ENCODE measurements around the gene TAPBP. TPM values are rescaled to one million over a fixed set of nuclear protein-coding genes. Genes with fewer than 3 reads are reported as not detected.
A peak's percentile ranks its signal among the peaks of the same experiment; 100 is the strongest.
"Not testable (repeated sequence)": the region's sequence is repeated elsewhere in the genome, so short reads cannot be mapped to it uniquely, and the experiment has no call there.

TAPBP gene
- 100 to 1,000 TPM; 240 to 248 TPM for total RNA-seq
- polyA plus RNA-seq, result 100 to 1,000 TPM; 277 to 370 TPM

DNA sequence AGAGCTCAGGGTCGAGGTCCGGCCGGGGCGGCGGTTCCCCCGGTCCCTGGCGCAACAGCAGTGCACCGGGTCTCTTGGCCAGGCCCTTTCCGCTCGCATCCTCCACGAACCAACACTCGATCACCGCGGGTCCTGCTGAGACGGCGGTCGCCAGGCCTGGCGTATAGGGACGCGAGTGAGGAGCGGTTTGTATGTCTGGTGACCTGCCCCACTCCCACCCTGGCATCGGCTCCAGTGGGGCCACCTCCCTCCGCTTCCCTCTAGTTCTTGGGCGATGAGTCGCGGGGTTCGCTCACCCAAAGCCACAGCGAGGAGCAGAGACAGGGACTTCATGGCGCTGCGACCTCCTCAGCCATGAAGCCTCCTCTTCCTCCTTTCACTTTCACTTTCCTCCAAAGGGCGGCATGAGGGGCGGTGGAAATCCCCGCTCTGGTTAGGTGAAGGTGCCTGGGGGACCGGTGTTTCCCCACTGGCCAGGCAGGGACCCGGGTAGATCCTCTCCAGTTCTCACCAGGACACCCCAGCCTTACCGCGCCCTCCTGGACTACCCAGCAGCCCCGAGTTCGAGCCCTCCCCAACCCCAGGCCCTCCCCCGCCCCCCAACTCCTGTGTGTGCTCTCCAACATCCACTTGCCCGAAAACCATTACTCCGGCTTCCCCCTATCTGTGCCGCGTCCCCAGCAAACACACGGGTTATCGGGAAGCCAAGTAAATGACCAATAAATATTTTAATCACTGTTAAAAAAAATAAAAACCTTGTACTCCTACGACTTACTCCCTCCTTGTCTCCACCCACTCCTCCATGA is at the start of gene TAPBP:
TSS of gene TAPBP (minus strand) at position 370 of the 806 bp plus-strand sequence. CDS start at position 333, 37 bp downstream.
- Mint-ChIP-seq H3K9me3 (peaks cover 0 to 1% (median 0%) of the 10 kb centered on the region in 8 donors), H3K27ac (peak within 1 kb of the TSS; percentile 97 to 100 (median 99)), H3K27me3 (no peaks in the 10 kb centered on the region), H3K36me3 (peaks cover 20 to 54% of the 10 kb centered on the region in 2 donors), H3K4me3 (peak within 1 kb of the TSS; percentile 98 to 99 (median 98)), H3K4me1 (peaks cover 25 to 79% (median 53%) of the 10 kb centered on the region in 4 donors)
- H3K9me3 ChIP-seq (ENCODE audit: control insufficient read depth in 1 of 2, low read length in 2 of 2), result no peaks in the 10 kb centered on the region
- no peaks in the 10 kb centered on the region for H3K27me3 ChIP-seq (ENCODE audit: insufficient read depth, low read length)
- peaks cover 6% of the 10 kb centered on the region for H3K36me3 ChIP-seq (ENCODE audit: insufficient read depth, low read length)
- intact Hi-C loops (cut with micrococcal nuclease), result loop anchor here (1.0 to 2.0 kb wide), 5 partner anchors 9 to 109 kb away; partner anchors contain the start of genes B3GALT4 and HSD17B8
- H3K27ac ChIP-seq (ENCODE audit: low read depth, low read length), result peak within 1 kb of the TSS; percentile 99
- peaks cover 72% of the 10 kb centered on the region for H3K4me1 ChIP-seq (ENCODE audit: insufficient read depth, low read length)
- peak; percentile 86 to 96 (median 88) for DNase-seq
- CTCF ChIA-PET (ENCODE audit: partially characterized antibody), result interaction anchor here (0.7 to 4.3 kb wide), 4 partner anchors 14 to 42 kb away, joined by 3 to 35 read pairs (median 13); partner anchors contain the start of genes PFDN6, RGL2, RPS18 and VPS52
- peak within 1 kb of the TSS; percentile 83 to 95 for H3K4me3 ChIP-seq (ENCODE audit: low read length in 2 of 2)
- POLR2A ChIA-PET (ENCODE audit: partially characterized antibody), result interaction anchor here (0.7 to 6.4 kb wide), 19 partner anchors 7 to 343 kb away, joined by 3 to 99 read pairs (median 5); partner anchors contain the start of genes B3GALT4, KIFC1, PFDN6 and RGL2

DNA sequence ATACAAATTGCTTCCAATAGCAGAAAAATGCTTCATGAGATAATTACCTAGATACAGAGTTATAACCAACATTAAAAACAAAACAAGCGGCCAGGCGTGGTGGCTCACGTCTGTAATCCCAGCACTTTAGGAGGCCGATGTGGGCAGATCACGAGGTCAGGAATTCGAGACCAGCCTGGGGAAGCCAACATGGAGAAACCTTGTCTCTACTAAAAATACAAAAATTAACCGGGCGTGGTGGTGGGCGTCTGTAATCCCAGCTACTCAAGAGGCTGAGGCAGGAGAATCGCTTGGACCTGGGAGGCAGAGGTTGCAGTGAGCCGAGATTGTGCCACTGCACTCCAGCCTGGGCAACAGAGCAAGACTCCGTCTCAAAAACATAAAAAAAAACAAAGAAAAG is 49.6 kb upstream of the TAPBP start:
- POLR2A ChIA-PET (ENCODE audit: partially characterized antibody); H3K4me3 ChIP-seq (ENCODE audit: low read length in 2 of 2); intact Hi-C loops (cut with micrococcal nuclease); H3K27ac ChIP-seq (ENCODE audit: low read depth, low read length); H3K4me1 ChIP-seq (ENCODE audit: insufficient read depth, low read length); DNase-seq; H3K4me3 Mint-ChIP-seq; CTCF ChIA-PET (ENCODE audit: partially characterized antibody); H3K27ac Mint-ChIP-seq; H3K36me3 ChIP-seq (ENCODE audit: insufficient read depth, low read length); H3K36me3 Mint-ChIP-seq; H3K27me3 ChIP-seq (ENCODE audit: insufficient read depth, low read length); H3K9me3 ChIP-seq (ENCODE audit: control insufficient read depth in 1 of 2, low read length in 2 of 2); H3K4me1 Mint-ChIP-seq; H3K9me3 Mint-ChIP-seq; H3K27me3 Mint-ChIP-seq: not testable (repeated sequence)

DNA sequence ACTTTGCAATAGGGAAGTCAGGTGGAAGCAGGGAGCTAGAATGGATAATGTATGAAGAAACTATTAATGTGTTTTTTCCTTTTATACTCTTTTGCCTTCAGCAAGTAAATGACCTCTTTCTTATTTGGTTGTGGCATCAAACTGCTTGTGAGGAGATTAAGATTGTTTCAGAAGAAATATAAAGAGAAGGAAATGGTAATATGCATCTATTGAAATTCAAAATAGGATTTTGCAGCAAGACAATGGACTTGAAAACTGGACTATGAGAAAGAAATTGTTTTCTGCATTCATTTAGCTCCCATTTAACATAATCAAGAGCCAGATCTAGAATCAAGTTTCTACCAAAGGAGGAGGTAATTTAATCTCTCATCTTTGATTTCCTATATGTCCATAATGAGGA is 45.5 kb upstream of the TAPBP start:
- no peaks in the 10 kb centered on the region for H3K4me1 Mint-ChIP-seq
- H3K36me3 Mint-ChIP-seq, result no peaks in the 10 kb centered on the region
- ChIA-PET POLR2A (ENCODE audit: partially characterized antibody) (interaction anchor here (1.2 kb wide), 1 partner anchor 46 kb away, joined by 4 read pairs; no protein-coding TSS in a partner anchor), CTCF (ENCODE audit: partially characterized antibody) (interaction anchor here (1.7 kb wide), 1 partner anchor 10 kb away, joined by 4 read pairs; no protein-coding TSS in a partner anchor)
- Histone ChIP-seq H3K36me3 (ENCODE audit: insufficient read depth, low read length) (no peaks in the 10 kb centered on the region), H3K27me3 (ENCODE audit: insufficient read depth, low read length) (no peaks in the 10 kb centered on the region), H3K9me3 (ENCODE audit: control insufficient read depth in 1 of 2, low read length in 2 of 2) (no peaks in the 10 kb centered on the region), H3K27ac (ENCODE audit: low read depth, low read length) (no peak overlapping the region), H3K4me3 (ENCODE audit: low read length in 2 of 2) (no peak overlapping the region), H3K4me1 (ENCODE audit: insufficient read depth, low read length) (no peaks in the 10 kb centered on the region)
- peak overlapping the region in 1 of 7 donors; percentile 31 for H3K27ac Mint-ChIP-seq
- no peak for DNase-seq
- H3K27me3 Mint-ChIP-seq, result peaks cover 1 to 2% of the 10 kb centered on the region in 2 donors
- H3K9me3 Mint-ChIP-seq, result no peaks in the 10 kb centered on the region
- H3K4me3 Mint-ChIP-seq, result no peak overlapping the region
- intact Hi-C loops (cut with micrococcal nuclease), result no loop called here

DNA sequence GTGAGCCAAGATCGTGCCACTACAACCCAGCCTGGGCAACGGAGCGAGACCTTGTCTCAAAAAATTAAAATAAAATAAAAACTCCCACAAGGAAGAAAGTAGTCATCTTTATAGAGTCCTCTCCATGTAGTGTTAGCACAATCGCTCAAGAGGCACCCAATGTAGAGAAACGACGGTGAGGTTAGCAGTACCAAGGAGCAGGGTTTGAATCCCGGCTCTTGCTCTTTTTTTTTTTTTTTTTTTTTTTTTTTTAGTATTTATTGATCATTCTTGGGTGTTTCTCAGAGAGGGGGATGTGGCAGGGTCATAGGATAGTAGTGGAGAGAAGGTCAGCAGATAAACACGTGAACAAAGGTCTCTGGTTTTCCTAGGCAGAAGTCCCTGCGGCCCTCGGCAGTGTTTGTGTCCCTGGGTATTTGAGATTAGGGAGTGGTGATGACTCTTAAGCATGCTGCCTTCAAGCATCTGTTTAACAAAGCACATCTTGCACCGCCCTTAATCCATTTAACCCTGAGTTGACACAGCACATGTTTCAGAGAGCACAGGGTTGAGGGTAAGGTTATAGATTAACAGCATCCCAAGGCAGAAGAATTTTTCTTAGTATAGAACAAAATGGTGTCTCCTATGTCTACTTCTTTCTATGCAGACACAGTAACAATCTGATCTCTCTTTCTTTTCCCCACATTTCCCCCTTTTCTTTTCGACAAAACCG is 43.4 kb upstream of the TAPBP start:
- CTCF ChIA-PET (ENCODE audit: partially characterized antibody); H3K27me3 ChIP-seq (ENCODE audit: insufficient read depth, low read length); H3K9me3 Mint-ChIP-seq; H3K4me3 Mint-ChIP-seq; H3K36me3 ChIP-seq (ENCODE audit: insufficient read depth, low read length); H3K9me3 ChIP-seq (ENCODE audit: control insufficient read depth in 1 of 2, low read length in 2 of 2); H3K4me3 ChIP-seq (ENCODE audit: low read length in 2 of 2); H3K36me3 Mint-ChIP-seq; H3K4me1 ChIP-seq (ENCODE audit: insufficient read depth, low read length); DNase-seq; H3K27me3 Mint-ChIP-seq; H3K27ac ChIP-seq (ENCODE audit: low read depth, low read length); intact Hi-C loops (cut with micrococcal nuclease); H3K27ac Mint-ChIP-seq; H3K4me1 Mint-ChIP-seq: not testable (repeated sequence)
- POLR2A ChIA-PET (ENCODE audit: partially characterized antibody), result interaction anchor here (0.7 kb wide), 1 partner anchor 58 kb away, joined by 3 read pairs; no protein-coding TSS in a partner anchor

DNA sequence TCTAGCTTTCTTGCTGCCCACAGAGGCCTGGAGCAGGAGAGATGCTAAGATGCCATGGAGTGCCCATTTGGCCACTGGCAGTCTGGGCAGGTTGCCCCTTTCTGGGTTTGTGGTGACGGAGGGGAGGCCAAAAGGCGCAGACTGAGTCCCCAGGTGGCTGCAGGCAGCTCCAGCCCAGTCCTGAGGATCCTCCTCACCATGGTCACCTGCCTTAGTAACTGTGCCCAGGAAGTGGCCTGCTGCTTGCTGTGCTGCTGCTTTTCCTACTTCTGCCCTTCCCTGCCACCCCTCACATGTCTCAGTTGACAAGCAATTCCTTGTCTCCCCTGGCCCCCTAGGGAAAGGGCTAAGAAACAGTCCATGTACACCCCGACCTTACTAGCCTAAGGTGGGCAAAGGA is 42.4 kb upstream of the TAPBP start:
- Mint-ChIP-seq H3K4me3 (no peak overlapping the region), H3K4me1 (no peaks in the 10 kb centered on the region), H3K9me3 (no peaks in the 10 kb centered on the region), H3K27me3 (peaks cover 1 to 2% of the 10 kb centered on the region in 2 donors), H3K36me3 (no peaks in the 10 kb centered on the region), H3K27ac (no peak overlapping the region)
- no peak for DNase-seq
- ChIA-PET POLR2A (ENCODE audit: partially characterized antibody) (no interaction called here), CTCF (ENCODE audit: partially characterized antibody) (no interaction called here)
- Histone ChIP-seq H3K9me3 (ENCODE audit: control insufficient read depth in 1 of 2, low read length in 2 of 2) (no peaks in the 10 kb centered on the region), H3K27me3 (ENCODE audit: insufficient read depth, low read length) (no peaks in the 10 kb centered on the region), H3K4me1 (ENCODE audit: insufficient read depth, low read length) (no peaks in the 10 kb centered on the region), H3K36me3 (ENCODE audit: insufficient read depth, low read length) (no peaks in the 10 kb centered on the region), H3K4me3 (ENCODE audit: low read length in 2 of 2) (no peak overlapping the region), H3K27ac (ENCODE audit: low read depth, low read length) (no peak overlapping the region)
- intact Hi-C loops (cut with micrococcal nuclease), result no loop called here

DNA sequence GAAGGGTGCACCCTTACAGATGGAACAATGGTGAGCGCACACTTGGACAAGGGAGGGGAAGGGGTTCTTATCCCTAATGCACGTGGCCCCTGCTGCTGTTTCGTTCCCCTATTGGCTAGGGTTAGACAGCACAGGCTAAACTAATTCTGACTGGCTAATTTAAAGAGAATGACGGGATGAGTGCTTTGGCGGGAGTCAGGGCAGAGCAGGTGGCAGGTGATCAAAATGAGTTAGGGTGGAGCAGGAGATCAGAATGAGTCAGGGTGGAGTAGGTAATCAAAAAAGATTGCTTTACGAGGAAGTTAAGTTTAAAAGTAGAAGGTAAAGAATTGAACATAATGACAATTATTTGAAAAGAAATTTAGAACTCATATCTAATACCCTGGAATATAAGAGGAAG is 42.0 kb upstream of the TAPBP start:
- POLR2A ChIA-PET (ENCODE audit: partially characterized antibody), result not testable (repeated sequence)
- H3K27ac Mint-ChIP-seq, result peak overlapping the region in 1 of 7 donors; percentile 75

DNA sequence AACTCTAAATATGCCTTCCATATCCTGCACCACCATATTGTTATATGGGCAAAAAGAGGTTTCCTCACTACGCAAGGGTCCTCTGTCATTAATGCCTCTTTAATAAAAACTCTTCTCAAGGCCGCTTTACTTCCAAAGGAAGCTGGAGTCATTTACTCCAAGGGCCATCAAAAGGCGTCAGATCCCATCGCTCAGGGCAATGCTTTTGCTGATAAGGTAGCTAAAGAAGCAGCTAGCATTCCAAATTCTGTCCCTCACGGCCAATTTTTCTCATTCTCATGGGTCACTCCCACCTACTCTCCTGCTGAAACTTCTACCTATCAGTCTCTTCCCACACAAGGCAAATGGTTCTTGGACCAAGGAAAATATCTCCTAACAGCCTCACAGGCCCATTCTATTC is 33.9 kb upstream of the TAPBP start:
- POLR2A ChIA-PET (ENCODE audit: partially characterized antibody), result interaction anchor here (1.9 to 2.1 kb wide), 2 partner anchors 30 to 48 kb away, joined by 6 read pairs; partner anchors contain the start of genes RGL2 and ZBTB22
- Mint-ChIP-seq H3K4me1 (peaks cover 21 to 48% (median 36%) of the 10 kb centered on the region in 4 donors), H3K36me3 (no peaks in the 10 kb centered on the region), H3K4me3 (peak overlapping the region in 1 of 8 donors; percentile 26), H3K27me3 (no peaks in the 10 kb centered on the region), H3K9me3 (peaks cover 0 to 4% (median 0%) of the 10 kb centered on the region in 8 donors), H3K27ac (no peak overlapping the region)
- intact Hi-C loops (cut with micrococcal nuclease), result no loop called here
- H3K27me3 ChIP-seq (ENCODE audit: insufficient read depth, low read length), result no peaks in the 10 kb centered on the region
- no peak overlapping the region for H3K27ac ChIP-seq (ENCODE audit: low read depth, low read length)
- H3K4me1 ChIP-seq (ENCODE audit: insufficient read depth, low read length), result peaks cover 33% of the 10 kb centered on the region
- CTCF ChIA-PET (ENCODE audit: partially characterized antibody), result no interaction called here
- no peaks in the 10 kb centered on the region for H3K36me3 ChIP-seq (ENCODE audit: insufficient read depth, low read length)
- no peak for DNase-seq
- no peak overlapping the region for H3K4me3 ChIP-seq (ENCODE audit: low read length in 2 of 2)
- H3K9me3 ChIP-seq (ENCODE audit: control insufficient read depth in 1 of 2, low read length in 2 of 2), result no peaks in the 10 kb centered on the region

More for the DNA sequence above, 42.0 kb upstream of the TAPBP start:
- H3K4me3 ChIP-seq (ENCODE audit: low read length in 2 of 2); H3K4me3 Mint-ChIP-seq; H3K9me3 ChIP-seq (ENCODE audit: control insufficient read depth in 1 of 2, low read length in 2 of 2); H3K27me3 Mint-ChIP-seq; DNase-seq; intact Hi-C loops (cut with micrococcal nuclease); H3K4me1 Mint-ChIP-seq; H3K4me1 ChIP-seq (ENCODE audit: insufficient read depth, low read length); H3K36me3 ChIP-seq (ENCODE audit: insufficient read depth, low read length); CTCF ChIA-PET (ENCODE audit: partially characterized antibody); H3K27me3 ChIP-seq (ENCODE audit: insufficient read depth, low read length); H3K36me3 Mint-ChIP-seq; H3K9me3 Mint-ChIP-seq; H3K27ac ChIP-seq (ENCODE audit: low read depth, low read length): not testable (repeated sequence)
